DOHH2 (cell line): ENCODE results near the gene LCOR.

Experiments
- H3F3A ChIP-seq: fragments of 200-600 bp; sonication (generic), shearing (Covaris generic); 2 replicates; pipeline ENCODE4 v1.6.0; 2016; ENCODE audit warnings: antibody characterized with exemption, mild to moderate bottlenecking; ENCODE audit not compliant: control insufficient read depth, insufficient read depth
- H3K27ac ChIP-seq: fragments of 200-600 bp; sonication (generic); 2 replicates; pipeline ENCODE4 v1.5.1; 2014; ENCODE audit warnings: low read depth, mild to moderate bottlenecking, low read length, moderate library complexity
- H3K27me3 ChIP-seq: fragments of 200-600 bp; sonication (generic); 2 replicates; pipeline ENCODE4 v1.6.1; 2014; ENCODE audit warnings: mild to moderate bottlenecking, low read length, mixed read lengths; ENCODE audit not compliant: control insufficient read depth
- H3K36me3 ChIP-seq: fragments of 200-600 bp; sonication (generic); 2 replicates; pipeline ENCODE4 v1.6.1; 2014; ENCODE audit warnings: mild to moderate bottlenecking, low read length, moderate library complexity, mixed read lengths; ENCODE audit not compliant: control insufficient read depth
- H3K4me1 ChIP-seq: fragments of 200-600 bp; sonication (generic); 2 replicates; pipeline ENCODE4 v1.6.1; 2014; ENCODE audit warnings: mild to moderate bottlenecking, low read length, mixed read lengths; ENCODE audit not compliant: control insufficient read depth
- H3K4me2 ChIP-seq: fragments of 200-600 bp; sonication (generic); 2 replicates; pipeline ENCODE4 v1.6.0; 2014; ENCODE audit warnings: mild to moderate bottlenecking, low read length, moderate library complexity
- H3K4me3 ChIP-seq: fragments of 200-600 bp; sonication (generic); 2 replicates; pipeline ENCODE4 v1.5.1; 2014; ENCODE audit warnings: mild to moderate bottlenecking, low read length, mixed read lengths
- H3K79me2 ChIP-seq: fragments of 200-600 bp; sonication (generic); 2 replicates; pipeline ENCODE4 v1.6.1; 2014; ENCODE audit warnings: mild to moderate bottlenecking, low read length, mixed read lengths; ENCODE audit not compliant: control insufficient read depth
- H3K9me2 ChIP-seq: fragments of 200-600 bp; sonication (generic); replicated peaks from 2 replicates; pipeline ENCODE4 v1.6.1; 2014; ENCODE audit warnings: mild to moderate bottlenecking, low read length, mixed read lengths; ENCODE audit not compliant: control insufficient read depth
- H3K9me3 ChIP-seq: fragments of 200-600 bp; sonication (generic); 2 replicates; pipeline ENCODE4 v1.6.1; 2014; ENCODE audit warnings: antibody characterized with exemption, low read length, mixed read lengths; ENCODE audit not compliant: control insufficient read depth, insufficient read depth
- H4K20me1 ChIP-seq: fragments of 200-600 bp; sonication (generic); 2 replicates; pipeline ENCODE4 v1.6.0; 2014; ENCODE audit warnings: low read depth, mild to moderate bottlenecking, antibody characterized with exemption, low read length, moderate library complexity; ENCODE audit not compliant: control insufficient read depth, insufficient read depth
- CTCF ChIP-seq: fragments of 200-600 bp; sonication (generic); IDR thresholded peaks from one replicate; pipeline ENCODE4 v1.5.1; 2014; ENCODE audit warnings: antibody characterized with exemption, mild to moderate bottlenecking, low read depth, low read length; ENCODE audit not compliant: poor library complexity, severe bottlenecking
- EZH2phosphoT487 ChIP-seq: fragments of 200-600 bp; sonication (generic); IDR thresholded peaks from 2 replicates; pipeline ENCODE4 v1.6.1; 2017; ENCODE audit warnings: borderline replicate concordance, mild to moderate bottlenecking, antibody characterized with exemption, low read length, moderate library complexity, mixed read lengths

LCOR gene

GRCh38 chr10:96988426-96988825 is 156.3 kb downstream of the LCOR start:
- H3F3A ChIP-seq = no peaks in the 10 kb centered on the region
- H3K27ac ChIP-seq = no peak overlapping the region
- no peaks in the 10 kb centered on the region for H3K36me3 ChIP-seq
- no peak overlapping the region for H3K4me3 ChIP-seq
- no peaks in the 10 kb centered on the region for H3K9me2 ChIP-seq
- H3K27me3 ChIP-seq = no peaks in the 10 kb centered on the region
- no peak for TF ChIP-seq EZH2phosphoT487
- no peak for TF ChIP-seq CTCF
- peaks cover 8% of the 10 kb centered on the region; the same call in 1 of the 2 replicates for H3K4me1 ChIP-seq
- no peaks in the 10 kb centered on the region for H4K20me1 ChIP-seq
- no peaks in the 10 kb centered on the region for H3K9me3 ChIP-seq
- no peak overlapping the region for H3K4me2 ChIP-seq
- H3K79me2 ChIP-seq = no peaks in the 10 kb centered on the region

- Histone ChIP-seq H3K4me1 (peaks cover 8% of the 10 kb centered on the region; the same call in 1 of the 2 replicates), H3K9me3 (no peaks in the 10 kb centered on the region), H3K27me3 (no peaks in the 10 kb centered on the region), H3K4me3 (no peak overlapping the region), H3K27ac (no peak overlapping the region), H3K9me2 (no peaks in the 10 kb centered on the region), H3K36me3 (no peaks in the 10 kb centered on the region), H3K4me2 (no peak overlapping the region), H3F3A (no peaks in the 10 kb centered on the region), H3K79me2 (no peaks in the 10 kb centered on the region), H4K20me1 (no peaks in the 10 kb centered on the region)
- TF ChIP-seq CTCF (no peak), EZH2phosphoT487 (no peak)
These were observed 159.3 kb downstream of the LCOR start for GRCh38 chr10:96991313-96991841.

GRCh38 chr10:96992721-96993120 is 160.6 kb downstream of the LCOR start:
- H4K20me1 ChIP-seq = no peaks in the 10 kb centered on the region
- H3K79me2 ChIP-seq = no peaks in the 10 kb centered on the region
- TF ChIP-seq CTCF (no peak), EZH2phosphoT487 (no peak)
- no peaks in the 10 kb centered on the region for H3K36me3 ChIP-seq
- peaks cover 8% of the 10 kb centered on the region; the same call in 1 of the 2 replicates for H3K4me1 ChIP-seq
- H3K27ac ChIP-seq = no peak overlapping the region
- no peaks in the 10 kb centered on the region for H3K9me2 ChIP-seq
- no peaks in the 10 kb centered on the region for H3F3A ChIP-seq
- no peaks in the 10 kb centered on the region for H3K27me3 ChIP-seq
- H3K4me3 ChIP-seq = no peak overlapping the region
- H3K9me3 ChIP-seq = no peaks in the 10 kb centered on the region
- H3K4me2 ChIP-seq = no peak overlapping the region
